Liver (tissue), 3 donors: ENCODE results near the gene HNRNPL.

Source experiments
- CTCF ChIP-seq: fragments of 150-350 bp; IDR thresholded peaks from 2 replicates; pipeline ENCODE4 v1.5.1; 2017; ENCODE audit warnings: improper control_type of control experiment, low read depth, low read length; ENCODE audit not compliant: missing input control
- JUND ChIP-seq, 2 donors: IDR thresholded peaks; 2 replicates each; pipeline ENCODE4 v1.6.1; 2016; ENCODE audit warnings: antibody characterized with exemption in 2 of 2
- donor health status: healthy.
- donor health status: healthy.

DNA sequence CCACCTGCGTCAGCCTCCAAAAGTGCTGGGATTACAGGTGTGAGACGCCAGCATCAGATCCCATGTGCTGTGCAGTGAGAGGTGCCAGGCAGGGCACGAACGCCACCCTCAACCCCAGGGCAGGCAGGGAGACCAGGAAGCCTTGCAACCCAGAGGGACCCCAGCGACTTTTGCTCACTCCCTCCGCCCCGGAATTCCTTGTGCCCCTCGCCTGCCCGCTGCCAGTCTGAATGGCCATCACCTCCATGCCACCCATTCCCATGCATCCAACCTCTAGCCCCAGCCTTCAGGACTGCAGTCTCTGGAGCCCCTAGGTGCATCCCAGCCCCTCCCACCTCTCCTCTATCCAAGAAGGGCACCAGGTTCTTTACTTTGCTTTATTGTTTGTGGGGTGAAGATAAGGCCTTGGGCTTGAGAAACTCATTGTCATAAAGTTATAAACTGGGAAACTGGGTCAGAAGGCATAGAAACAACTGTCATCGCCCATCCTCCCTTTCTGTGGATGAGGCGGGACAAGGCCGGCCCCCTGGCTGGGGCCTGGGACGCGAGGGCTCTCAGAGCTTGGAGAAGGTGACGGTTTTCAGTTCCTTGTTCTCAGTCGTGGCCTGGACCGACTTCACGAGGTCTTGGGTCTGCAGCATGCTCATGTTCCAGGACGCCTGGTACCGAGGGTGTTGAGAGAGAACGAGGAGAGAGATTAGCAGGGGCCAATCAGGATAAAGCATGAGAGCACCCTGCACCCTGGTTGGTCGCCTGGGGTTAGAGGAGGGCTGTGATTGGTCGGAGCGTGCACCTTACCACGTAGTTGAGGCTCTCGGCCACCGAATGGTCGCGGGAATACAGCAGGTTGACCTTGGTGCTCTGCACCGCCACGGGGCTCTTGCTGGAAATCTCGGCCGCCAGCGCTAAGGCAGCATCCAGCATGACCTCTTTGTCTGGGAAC, 34.5 kb downstream of the HNRNPL start:
- TF ChIP-seq CTCF = no peak
- no peak for TF ChIP-seq JUND (IDR thresholded peaks at IDR 0.05)
